ENCODE data around the gene SPACDR. TPM values are rescaled to one million over a fixed set of nuclear protein-coding genes. Genes with fewer than 3 reads are reported as not detected.

SPACDR gene
- total and polyA plus RNA-seq, 9 of the 15 experiments (the other 6 are each of a cell fraction or from before 2014, with no cell fraction given): 0.07 to 0.55 (median 0.14) TPM; not detected in 1

DNA sequence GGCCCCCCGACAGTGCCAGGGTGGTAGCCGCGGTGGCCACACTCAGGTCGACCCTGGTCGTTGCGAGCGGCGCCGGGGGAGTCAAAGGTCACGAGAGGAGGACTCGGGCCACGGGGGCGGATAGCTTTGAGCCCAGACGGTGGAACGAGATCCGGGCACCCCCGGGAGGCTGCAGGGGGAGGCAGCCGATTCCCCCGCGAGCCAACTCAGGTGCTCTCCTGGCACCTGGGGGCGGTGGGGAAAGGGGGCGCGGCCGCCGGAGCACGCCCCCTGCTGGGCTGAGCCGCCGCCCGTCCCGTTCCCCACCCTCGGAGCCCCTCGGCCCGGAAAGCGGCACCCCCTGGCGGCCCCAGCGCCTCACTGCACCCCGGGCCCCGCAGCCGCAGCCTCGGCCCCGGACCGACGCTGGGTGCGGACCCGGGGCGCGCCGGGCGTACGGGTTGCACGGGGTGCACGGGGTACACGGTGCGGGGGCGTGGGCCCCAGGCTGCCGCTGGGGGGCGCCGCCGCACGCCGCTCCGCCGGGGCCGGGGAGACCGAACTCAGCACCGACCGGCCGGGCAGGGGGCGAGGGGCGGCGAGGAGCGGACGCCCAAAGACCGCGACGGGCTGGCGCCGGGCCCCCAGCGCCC lies 19.1 kb upstream of the SPACDR start (continued):
- TF ChIP-seq CHAMP1 (IDR thresholded peaks at IDR 0.05) (no peak), POLR2H (tag; IDR thresholded peaks at IDR 0.05; ENCODE audit: low read depth) (no peak), SMARCA4 (IDR thresholded peaks at IDR 0.05) (peak; percentile 45), ARID2 (IDR thresholded peaks at IDR 0.05) (peak; percentile 62; the same call in 1 of the 2 replicates), ZNF512 (tag; IDR thresholded peaks at IDR 0.05) (no peak), TARDBP (IDR thresholded peaks at IDR 0.05) (peak; percentile 59; the same call in 1 of the 2 replicates), EP400 (IDR thresholded peaks at IDR 0.05) (no peak), MYC (IDR thresholded peaks at IDR 0.05; ENCODE audit: low read depth, low read length) (peak; percentile 50), MYC (CRISPR knock-in tag; IDR thresholded peaks at IDR 0.05; ENCODE audit: borderline replicate concordance, low read depth) (no peak), RBM34 (IDR thresholded peaks at IDR 0.05; ENCODE audit: borderline replicate concordance, insufficient read depth, low read length) (no peak), HDAC3 (IDR thresholded peaks at IDR 0.05; ENCODE audit: borderline replicate concordance, partially characterized antibody) (no peak), ETS2 (tag; IDR thresholded peaks at IDR 0.05; ENCODE audit: borderline replicate concordance, poor library complexity, severe bottlenecking) (peak; percentile 21), ZBTB1 (CRISPR knock-in tag; IDR thresholded peaks at IDR 0.05; ENCODE audit: borderline replicate concordance, low read depth) (0 out of 2 replicates have a peak, but pooled peaks have one; percentile 3), DPF2 (IDR thresholded peaks at IDR 0.05) (peak; percentile 31; the same call in 1 of the 2 replicates), PHTF2 (CRISPR knock-in tag; IDR thresholded peaks at IDR 0.05) (no peak), ZZZ3 (IDR thresholded peaks at IDR 0.05) (no peak), PML (IDR thresholded peaks at IDR 0.05; ENCODE audit: low read length) (no peak), MNT (conservative IDR thresholded peaks at IDR 0.05) (peak in 1 of 2 experiments; percentile 67; a peak in 2 of 4 replicates), MTA1 (IDR thresholded peaks at IDR 0.05; ENCODE audit: borderline replicate concordance) (0 out of 2 replicates have a peak, but pooled peaks have one; percentile 52), HOXB6 (CRISPR knock-in tag; IDR thresholded peaks at IDR 0.05; ENCODE audit: borderline replicate concordance) (no peak), ZNF589 (CRISPR knock-in tag; IDR thresholded peaks at IDR 0.05; ENCODE audit: low read depth) (no peak), JUN (IDR thresholded peaks at IDR 0.05; ENCODE audit: borderline replicate concordance, low read depth, low read length) (no peak), JUN (CRISPR knock-in tag; IDR thresholded peaks at IDR 0.05; ENCODE audit: borderline replicate concordance) (no peak), TCFL5 (CRISPR knock-in tag; conservative IDR thresholded peaks at IDR 0.05) (no peak)

Measured in K562 (cell line).